ENCODE results near the gene GSE1.

GRCh38 chr16:85648805-85649204 lies 35.7 kb downstream of the GSE1 start:
- no peak for TF ChIP-seq CTCF (IDR thresholded peaks at IDR 0.05)
- no peak for TF ChIP-seq POLR2A (IDR thresholded peaks at IDR 0.05)
